T-helper 2 cell treated with Interferon-gamma antibody and Interleukin-4, amounts not matched to agents 5 μg/mL and 100 μg/mL, for 36 hours (primary cell): ENCODE results near the gene TRIM54.
A peak's percentile ranks its signal among the peaks of the same experiment; 100 is the strongest.

ENCODE experiments used
- DNase-seq: peaks from one replicate; pipeline ENCODE4 v3.0.0; 2021; ENCODE audit warnings: low spot score
- H3K27ac Mint-ChIP-seq: one replicate; pipeline ENCODE4 v1.8.0; 2021; ENCODE audit warnings: mild to moderate bottlenecking, mixed read lengths
- H3K27me3 Mint-ChIP-seq: one replicate; pipeline ENCODE4 v1.8.0; 2021; ENCODE audit warnings: low read depth, mixed read lengths
- H3K36me3 Mint-ChIP-seq: one replicate; pipeline ENCODE4 v1.8.0; 2021; ENCODE audit warnings: low read depth, mixed read lengths
- H3K4me1 Mint-ChIP-seq: one replicate; pipeline ENCODE4 v1.8.0; 2021; ENCODE audit warnings: low read depth, mixed read lengths
- H3K4me3 Mint-ChIP-seq: one replicate; pipeline ENCODE4 v1.8.0; 2022; ENCODE audit warnings: mild to moderate bottlenecking, moderate library complexity, mixed read lengths
- H3K9me3 Mint-ChIP-seq: one replicate; pipeline ENCODE4 v1.8.0; 2021; ENCODE audit warnings: mixed read lengths

TRIM54 gene

DNA sequence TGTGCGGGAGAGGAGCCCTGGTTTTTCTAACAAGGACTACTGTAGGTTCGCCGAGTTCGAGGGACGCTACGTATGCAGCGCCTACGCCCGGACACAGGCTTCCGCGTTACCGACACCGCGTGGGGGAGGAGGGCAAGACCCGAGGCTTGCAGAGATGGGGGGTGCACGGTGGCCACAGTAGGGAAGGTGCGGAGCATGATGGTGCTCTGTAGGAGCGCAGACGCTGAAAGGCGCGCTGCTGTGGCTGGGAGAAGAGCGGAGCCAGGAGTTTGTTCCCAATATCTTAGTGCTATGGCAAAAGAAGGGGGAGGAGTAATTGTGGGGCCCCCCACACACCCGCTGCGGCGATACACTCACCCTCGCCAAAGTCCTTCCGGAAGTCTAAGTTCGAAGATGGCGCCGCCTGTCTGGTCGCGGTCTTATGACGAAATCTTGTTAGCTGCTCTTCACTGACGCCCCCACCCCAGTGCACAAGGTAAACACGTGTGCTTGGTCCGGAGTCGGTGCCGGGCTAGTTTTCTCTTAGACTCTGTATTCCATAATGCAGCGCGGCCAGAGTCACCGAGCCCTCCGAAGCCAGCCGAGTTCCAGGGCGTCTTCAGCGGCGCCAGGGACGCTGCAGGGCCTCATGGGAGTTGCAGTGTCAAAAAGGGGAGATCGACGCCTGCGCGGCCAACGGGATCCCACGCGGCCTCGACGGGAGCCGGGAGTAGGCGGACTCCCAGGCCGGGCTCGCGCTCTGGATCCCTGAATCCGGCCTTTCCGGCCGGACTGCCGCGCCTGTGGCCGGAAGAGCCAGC lies 74.4 kb downstream of the TRIM54 start, which contains the start of gene GTF3C2:
Gene GTF3C2 (minus strand): TSS at position 383 of the 800 bp plus-strand sequence. CDS start 13,210 bp downstream, outside the sequence.
- H3K36me3 Mint-ChIP-seq: peaks cover 14% of the 10 kb centered on the region
- peaks cover 37% of the 10 kb centered on the region for H3K4me1 Mint-ChIP-seq
- peak within 1 kb of the TSS; percentile 99 for H3K4me3 Mint-ChIP-seq
- peak within 1 kb of the TSS; percentile 98 for H3K27ac Mint-ChIP-seq
- H3K9me3 Mint-ChIP-seq: no peaks in the 10 kb centered on the region
- DNase-seq: peak; percentile 94
- no peaks in the 10 kb centered on the region for H3K27me3 Mint-ChIP-seq
